Breast epithelium (tissue), 3 donors: ENCODE measurements around the gene GALNT1.

Source experiments
- CTCF ChIP-seq, 3 donors: fragments of 450-650 bp; IDR thresholded peaks; one replicate each; pipeline ENCODE4 v1.5.1; 2016 to 2017; ENCODE audit warnings: antibody characterized with exemption in 3 of 3, mild to moderate bottlenecking in 3 of 3, moderate library complexity in 3 of 3
- POLR2A ChIP-seq: fragments of 450-650 bp; IDR thresholded peaks from one replicate; pipeline ENCODE4 v1.6.1; 2016; ENCODE audit warnings: antibody characterized with exemption, mild to moderate bottlenecking, moderate library complexity

GRCh38 chr18:35646449-35646848, 64.9 kb downstream of the GALNT1 start:
- TF ChIP-seq CTCF (IDR thresholded peaks at IDR 0.05) (no peak), POLR2A (no peak)
